Measurements from ENCODE around the gene HIVEP3. TPM values are rescaled to one million over a fixed set of nuclear protein-coding genes. Genes with fewer than 3 reads are reported as not detected.

The HIVEP3 gene
- total RNA-seq, 5 donors from 2014 or later (not counting 1 experiment from before 2014, with no cell fraction given): 7.0 to 15.3 (median 8.8) TPM

DNA sequence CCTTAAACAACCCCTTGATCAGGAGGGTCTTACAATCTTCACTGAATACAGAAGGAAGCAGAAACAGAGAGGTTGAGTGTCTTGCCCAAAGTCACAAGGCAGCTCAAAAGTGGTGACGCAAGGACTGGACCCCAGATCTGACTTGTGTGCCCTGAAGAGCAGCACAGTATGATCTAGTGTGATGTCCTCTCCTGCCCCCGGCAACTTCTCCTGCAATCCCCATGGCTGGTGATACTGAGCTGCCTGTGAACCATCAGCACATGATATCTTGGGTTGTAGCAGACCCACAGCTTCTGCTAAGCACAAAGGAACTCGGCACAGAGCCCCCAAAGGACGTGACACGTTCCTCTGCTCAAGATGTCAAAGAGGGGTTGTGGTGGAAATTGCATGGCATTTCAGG lies 383.0 kb downstream of the HIVEP3 start:
- no peak overlapping the region for H3K27ac ChIP-seq (ENCODE audit: low read length)
- WGBS (ENCODE audit: insufficient coverage): 96% methylated on average over 5 of the region's 5 CpGs
- peaks cover under 1 to 8% (median 7%) of the 10 kb centered on the region in 3 donors for H3K4me1 Mint-ChIP-seq
- no peaks in the 10 kb centered on the region for H3K36me3 Mint-ChIP-seq
- POLR2A ChIA-PET: no interaction called here
- H3K27me3 Mint-ChIP-seq: no peaks in the 10 kb centered on the region
- no peak overlapping the region for H3K4me3 Mint-ChIP-seq
- no peak overlapping the region for H3K4me3 ChIP-seq (ENCODE audit: control insufficient read depth in 1 of 2, extremely low read depth in 1 of 2, low read length in 1 of 2)
- no peaks in the 10 kb centered on the region for H3K4me1 ChIP-seq (ENCODE audit: control insufficient read depth in 1 of 2, extremely low read depth in 1 of 2, insufficient read depth in 2 of 2, low read length in 2 of 2)
- H3K36me3 ChIP-seq (ENCODE audit: control insufficient read depth in 2 of 2, extremely low read depth in 1 of 2, insufficient read depth in 1 of 2, low read length in 1 of 2): no peaks in the 10 kb centered on the region
- no peaks in the 10 kb centered on the region for H3K9me3 ChIP-seq
- CTCF ChIA-PET: no interaction called here
- H3K27ac Mint-ChIP-seq: no peak overlapping the region
- H3K27me3 ChIP-seq (replicated peaks in 1 of 2; ENCODE audit: control insufficient read depth in 2 of 2, extremely low read depth in 1 of 2, insufficient read depth in 2 of 2, low read length in 1 of 2): no peaks in the 10 kb centered on the region
- H3K9me3 Mint-ChIP-seq: no peaks in the 10 kb centered on the region
- DNase-seq: no peak
- no peak for ATAC-seq (replicated peaks in 1 of 4)

DNA sequence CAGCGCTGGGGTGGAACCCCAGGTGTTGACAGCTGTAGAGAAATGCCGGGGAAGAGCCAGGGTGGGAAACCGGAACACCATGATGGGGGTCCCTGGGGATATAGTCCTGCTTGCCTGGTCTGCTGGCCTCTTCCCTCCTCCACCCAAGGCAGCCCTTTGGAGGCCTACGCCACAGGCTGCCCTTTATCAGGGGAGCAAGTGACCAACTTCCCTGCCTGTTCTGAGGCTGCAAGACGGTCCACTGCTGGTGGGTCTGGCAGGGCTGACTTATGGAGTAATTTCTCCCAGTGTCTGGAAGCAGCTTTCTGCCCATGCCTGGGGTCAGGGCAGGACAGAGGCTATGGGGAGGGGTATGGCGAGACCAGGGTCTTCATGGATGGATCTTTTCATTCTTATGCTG lies 383.4 kb downstream of the HIVEP3 start:
- H3K4me3 ChIP-seq (ENCODE audit: control insufficient read depth in 1 of 2, extremely low read depth in 1 of 2, low read length in 1 of 2): no peak overlapping the region
- DNase-seq (no peak), ATAC-seq (replicated peaks in 1 of 4) (no peak)
- H3K27ac ChIP-seq (ENCODE audit: low read length): no peak overlapping the region
- CTCF ChIA-PET: no interaction called here
- Mint-ChIP-seq H3K27ac (no peak overlapping the region), H3K9me3 (no peaks in the 10 kb centered on the region), H3K27me3 (no peaks in the 10 kb centered on the region), H3K36me3 (no peaks in the 10 kb centered on the region), H3K4me3 (no peak overlapping the region), H3K4me1 (peaks cover 0 to 8% (median 3%) of the 10 kb centered on the region in 3 donors)
- H3K36me3 ChIP-seq (ENCODE audit: control insufficient read depth in 2 of 2, extremely low read depth in 1 of 2, insufficient read depth in 1 of 2, low read length in 1 of 2): no peaks in the 10 kb centered on the region
- 100% methylated on average over 1 of the region's 6 CpGs for WGBS (ENCODE audit: insufficient coverage)
- H3K4me1 ChIP-seq (ENCODE audit: control insufficient read depth in 1 of 2, extremely low read depth in 1 of 2, insufficient read depth in 2 of 2, low read length in 2 of 2): no peaks in the 10 kb centered on the region
- no peaks in the 10 kb centered on the region for H3K27me3 ChIP-seq (replicated peaks in 1 of 2; ENCODE audit: control insufficient read depth in 2 of 2, extremely low read depth in 1 of 2, insufficient read depth in 2 of 2, low read length in 1 of 2)
- no peaks in the 10 kb centered on the region for H3K9me3 ChIP-seq
- POLR2A ChIA-PET: no interaction called here

DNA sequence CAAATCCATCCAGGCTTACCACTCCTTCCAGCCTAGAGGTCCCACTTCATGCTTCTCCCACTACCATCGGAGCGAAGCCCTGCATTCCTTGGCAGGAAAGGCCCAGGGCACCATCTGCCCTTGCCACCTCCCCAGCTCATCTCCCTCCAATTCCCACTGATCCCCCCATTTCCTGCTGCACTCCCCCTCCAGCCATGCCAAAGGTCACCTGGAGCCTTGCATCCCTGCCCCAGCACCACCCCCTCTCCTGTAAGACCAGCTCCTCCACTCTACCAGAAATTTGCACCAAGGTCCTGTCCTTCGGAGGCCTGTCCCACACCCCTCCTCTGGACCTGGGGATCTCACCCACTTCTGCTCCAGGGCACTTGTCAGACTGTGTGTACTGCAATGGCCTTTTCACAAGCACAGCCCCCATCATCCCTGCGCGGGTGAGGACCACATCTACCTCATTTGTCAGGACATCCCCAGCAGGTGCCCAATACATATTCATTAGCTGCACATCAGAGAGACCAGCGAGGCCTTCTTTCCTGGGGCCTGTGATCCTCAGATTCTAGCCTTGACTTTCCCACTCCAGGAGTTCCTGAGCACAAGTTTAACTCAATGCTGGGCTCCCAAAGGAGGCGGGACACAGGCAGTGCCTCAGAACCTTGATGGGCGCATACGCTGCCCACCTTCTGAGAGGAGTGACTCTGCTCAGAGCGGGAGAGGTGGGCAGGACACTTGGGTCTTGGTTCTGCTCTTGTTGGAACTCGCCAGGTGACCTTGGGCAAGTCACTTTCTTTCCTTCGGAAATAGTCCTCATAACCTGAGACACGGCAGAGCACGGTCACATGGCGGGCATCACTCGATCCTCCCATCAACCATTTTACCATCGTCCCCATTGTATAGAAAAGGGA lies 384.3 kb downstream of the HIVEP3 start:
- Histone ChIP-seq H3K36me3 (ENCODE audit: control insufficient read depth in 2 of 2, extremely low read depth in 1 of 2, insufficient read depth in 1 of 2, low read length in 1 of 2) (no peaks in the 10 kb centered on the region), H3K27ac (ENCODE audit: low read length) (no peak overlapping the region), H3K4me3 (ENCODE audit: control insufficient read depth in 1 of 2, extremely low read depth in 1 of 2, low read length in 1 of 2) (no peak overlapping the region), H3K4me1 (ENCODE audit: control insufficient read depth in 1 of 2, extremely low read depth in 1 of 2, insufficient read depth in 2 of 2, low read length in 2 of 2) (no peaks in the 10 kb centered on the region), H3K27me3 (replicated peaks in 1 of 2; ENCODE audit: control insufficient read depth in 2 of 2, extremely low read depth in 1 of 2, insufficient read depth in 2 of 2, low read length in 1 of 2) (no peaks in the 10 kb centered on the region), H3K9me3 (no peaks in the 10 kb centered on the region)
- ATAC-seq (replicated peaks in 1 of 4): no peak
- CTCF ChIA-PET: no interaction called here
- POLR2A ChIA-PET: no interaction called here
- Mint-ChIP-seq H3K4me1 (peaks cover 0 to 16% (median 3%) of the 10 kb centered on the region in 3 donors), H3K9me3 (no peaks in the 10 kb centered on the region), H3K27me3 (no peaks in the 10 kb centered on the region), H3K36me3 (no peaks in the 10 kb centered on the region), H3K27ac (no peak overlapping the region), H3K4me3 (no peak overlapping the region)
- no peak for DNase-seq
- WGBS (ENCODE audit: insufficient coverage): 95% methylated on average over 14 of the region's 17 CpGs

DNA sequence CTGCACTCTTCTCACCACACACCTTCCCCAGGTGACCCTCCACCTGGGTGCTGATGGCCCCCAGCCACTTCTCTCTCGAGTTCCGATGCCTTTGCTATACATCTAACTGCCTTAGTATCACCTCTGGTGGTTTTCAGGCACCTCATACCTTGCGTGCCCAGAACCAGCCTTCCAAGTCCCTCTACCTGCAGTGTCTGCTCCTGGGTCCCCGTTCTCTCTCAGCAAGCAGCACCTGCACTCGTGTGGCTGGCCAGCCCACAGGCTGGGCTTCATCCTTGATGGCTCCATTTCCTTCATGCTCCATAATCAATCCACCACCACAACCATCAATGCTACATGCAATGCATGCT lies 385.0 kb downstream of the HIVEP3 start:
- Histone ChIP-seq H3K4me1 (ENCODE audit: control insufficient read depth in 1 of 2, extremely low read depth in 1 of 2, insufficient read depth in 2 of 2, low read length in 2 of 2) (no peaks in the 10 kb centered on the region), H3K27me3 (replicated peaks in 1 of 2; ENCODE audit: control insufficient read depth in 2 of 2, extremely low read depth in 1 of 2, insufficient read depth in 2 of 2, low read length in 1 of 2) (no peaks in the 10 kb centered on the region), H3K9me3 (no peaks in the 10 kb centered on the region), H3K36me3 (ENCODE audit: control insufficient read depth in 2 of 2, extremely low read depth in 1 of 2, insufficient read depth in 1 of 2, low read length in 1 of 2) (no peaks in the 10 kb centered on the region), H3K27ac (ENCODE audit: low read length) (no peak overlapping the region), H3K4me3 (ENCODE audit: control insufficient read depth in 1 of 2, extremely low read depth in 1 of 2, low read length in 1 of 2) (no peak overlapping the region)
- ChIA-PET POLR2A (no interaction called here), CTCF (no interaction called here)
- DNase-seq (no peak), ATAC-seq (replicated peaks in 1 of 4) (no peak)
- no peaks in the 10 kb centered on the region for H3K36me3 Mint-ChIP-seq
- H3K9me3 Mint-ChIP-seq: no peaks in the 10 kb centered on the region
- 92% methylated on average over 5 of the region's 5 CpGs for WGBS (ENCODE audit: insufficient coverage)
- H3K4me1 Mint-ChIP-seq: peaks cover 0 to 16% (median 3%) of the 10 kb centered on the region in 3 donors
- no peak overlapping the region for H3K4me3 Mint-ChIP-seq
- no peak overlapping the region for H3K27ac Mint-ChIP-seq
- no peaks in the 10 kb centered on the region for H3K27me3 Mint-ChIP-seq

DNA sequence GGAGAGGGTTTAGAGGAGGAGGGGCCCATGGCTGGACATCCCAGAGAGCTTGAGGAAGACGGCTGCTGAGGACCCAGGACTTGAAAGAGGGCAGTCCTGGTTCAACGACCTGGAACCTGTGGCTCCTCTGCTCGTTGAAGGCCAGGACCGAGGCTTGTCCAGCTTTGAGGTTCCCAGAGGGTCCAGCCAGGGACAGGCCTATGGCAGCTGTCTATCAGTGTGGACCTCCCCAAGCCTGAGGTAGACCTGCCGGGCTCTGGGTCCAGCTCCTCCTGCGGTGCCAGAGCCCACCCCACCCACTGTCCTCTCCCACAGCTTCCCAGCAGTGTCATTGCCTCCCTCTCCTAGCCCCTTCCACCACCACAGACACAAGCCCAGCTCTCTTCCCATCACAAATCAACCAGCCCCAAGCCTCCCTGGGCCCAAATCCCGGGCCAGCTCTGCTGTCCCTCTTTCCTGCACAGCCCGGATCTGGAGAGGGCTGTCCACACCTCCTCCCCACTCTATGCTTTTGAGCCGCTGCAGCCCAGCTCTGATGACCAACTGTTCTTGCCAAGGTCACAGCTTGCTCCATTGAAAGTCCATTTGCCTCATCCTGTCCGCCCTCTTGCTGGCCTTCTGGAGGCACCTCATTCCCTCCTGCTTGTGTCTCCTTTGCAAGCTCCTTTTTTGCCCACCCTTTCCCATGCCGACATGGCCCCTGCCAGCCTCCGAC lies 385.5 kb downstream of the HIVEP3 start:
- Histone ChIP-seq H3K27me3 (replicated peaks in 1 of 2; ENCODE audit: control insufficient read depth in 2 of 2, extremely low read depth in 1 of 2, insufficient read depth in 2 of 2, low read length in 1 of 2) (no peaks in the 10 kb centered on the region), H3K4me1 (ENCODE audit: control insufficient read depth in 1 of 2, extremely low read depth in 1 of 2, insufficient read depth in 2 of 2, low read length in 2 of 2) (no peaks in the 10 kb centered on the region), H3K27ac (ENCODE audit: low read length) (no peak overlapping the region), H3K4me3 (ENCODE audit: control insufficient read depth in 1 of 2, extremely low read depth in 1 of 2, low read length in 1 of 2) (no peak overlapping the region), H3K36me3 (ENCODE audit: control insufficient read depth in 2 of 2, extremely low read depth in 1 of 2, insufficient read depth in 1 of 2, low read length in 1 of 2) (no peaks in the 10 kb centered on the region), H3K9me3 (no peaks in the 10 kb centered on the region)
- WGBS (ENCODE audit: insufficient coverage): 91% methylated on average over 12 of the region's 12 CpGs
- DNase-seq (no peak), ATAC-seq (replicated peaks in 1 of 4) (no peak)
- peaks cover 0 to 16% (median 3%) of the 10 kb centered on the region in 3 donors for H3K4me1 Mint-ChIP-seq
- ChIA-PET POLR2A (no interaction called here), CTCF (no interaction called here)
- no peaks in the 10 kb centered on the region for H3K27me3 Mint-ChIP-seq
- no peaks in the 10 kb centered on the region for H3K36me3 Mint-ChIP-seq
- H3K4me3 Mint-ChIP-seq: no peak overlapping the region
- no peak overlapping the region for H3K27ac Mint-ChIP-seq
- no peaks in the 10 kb centered on the region for H3K9me3 Mint-ChIP-seq

DNA sequence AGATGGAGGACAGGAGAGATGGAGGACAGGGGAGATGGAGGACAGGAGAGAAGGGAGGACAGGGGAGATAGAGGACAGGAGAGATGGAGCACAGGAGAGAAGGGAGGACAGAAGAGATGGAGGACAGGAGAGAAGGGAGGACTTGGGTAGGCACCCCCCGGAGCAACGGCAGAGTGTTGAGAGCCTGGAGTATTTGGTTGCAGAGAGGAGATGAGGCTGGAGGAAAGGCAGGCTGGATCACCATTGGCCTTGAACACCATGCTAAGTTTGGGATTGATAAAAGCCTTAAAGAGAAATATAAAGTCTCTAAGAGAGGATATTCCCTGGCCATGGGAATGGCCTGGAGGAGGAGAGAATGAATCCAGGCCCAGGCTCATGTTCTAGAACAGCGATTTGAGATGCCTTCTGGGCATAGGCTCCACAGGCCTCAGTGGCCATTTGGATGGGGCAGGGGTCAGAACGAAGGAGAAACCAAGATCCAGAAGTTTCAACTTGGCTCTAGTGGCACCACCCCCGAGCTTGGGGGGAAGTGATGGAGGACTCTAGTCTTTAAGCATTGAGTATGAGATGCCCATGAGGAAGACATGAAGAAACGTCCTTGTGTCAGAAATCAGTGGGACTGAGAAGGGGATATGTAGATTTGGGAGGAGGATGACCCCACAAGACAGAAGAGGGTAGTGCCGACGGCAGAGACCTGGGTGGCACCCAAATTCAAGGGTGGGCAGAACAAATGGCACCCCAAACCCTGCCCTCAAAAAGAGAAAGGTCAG lies 386.3 kb downstream of the HIVEP3 start:
- H3K36me3 Mint-ChIP-seq: no peaks in the 10 kb centered on the region
- H3K27me3 ChIP-seq (replicated peaks in 1 of 2; ENCODE audit: control insufficient read depth in 2 of 2, extremely low read depth in 1 of 2, insufficient read depth in 2 of 2, low read length in 1 of 2): no peaks in the 10 kb centered on the region
- WGBS (ENCODE audit: insufficient coverage): 89% methylated on average over 6 of the region's 8 CpGs
- H3K4me3 Mint-ChIP-seq: no peak overlapping the region
- ATAC-seq (replicated peaks in 1 of 4) (no peak), DNase-seq (no peak)
- no peak overlapping the region for H3K27ac ChIP-seq (ENCODE audit: low read length)
- H3K27me3 Mint-ChIP-seq: no peaks in the 10 kb centered on the region
- ChIA-PET CTCF (no interaction called here), POLR2A (no interaction called here)
- H3K27ac Mint-ChIP-seq: no peak overlapping the region
- no peaks in the 10 kb centered on the region for H3K9me3 ChIP-seq
- peaks cover 0 to 16% (median 2%) of the 10 kb centered on the region in 3 donors for H3K4me1 Mint-ChIP-seq
- no peaks in the 10 kb centered on the region for H3K4me1 ChIP-seq (ENCODE audit: control insufficient read depth in 1 of 2, extremely low read depth in 1 of 2, insufficient read depth in 2 of 2, low read length in 2 of 2)
- no peak overlapping the region for H3K4me3 ChIP-seq (ENCODE audit: control insufficient read depth in 1 of 2, extremely low read depth in 1 of 2, low read length in 1 of 2)
- H3K36me3 ChIP-seq (ENCODE audit: control insufficient read depth in 2 of 2, extremely low read depth in 1 of 2, insufficient read depth in 1 of 2, low read length in 1 of 2): no peaks in the 10 kb centered on the region
- no peaks in the 10 kb centered on the region for H3K9me3 Mint-ChIP-seq

Data from T-cell (primary cell).